HepG2 (cell line): ENCODE measurements around the gene AFF1. TPM values are rescaled to one million over a fixed set of nuclear protein-coding genes. Genes with fewer than 3 reads are reported as not detected.
A peak's percentile ranks its signal among the peaks of the same experiment; 100 is the strongest.

ENCODE experiments used
- BHLHE40 ChIP-seq: IDR thresholded peaks from 2 replicates; pipeline ENCODE4 v1.6.1; 2011; ENCODE audit warnings: low read length, improper control_type of control experiment
- CBFB ChIP-seq: sonication (generic); formaldehyde crosslinking; IDR thresholded peaks from 2 replicates; pipeline ENCODE4 v1.4.0; 2020; ENCODE audit warnings: missing genetic modification reagents
- IRF9 ChIP-seq: sonication (generic); formaldehyde crosslinking; IDR thresholded peaks from 2 replicates; pipeline ENCODE4 v1.8.0; 2022; ENCODE audit warnings: missing genetic modification reagents, mild to moderate bottlenecking, borderline replicate concordance
- JUNB ChIP-seq: sonication (generic); formaldehyde crosslinking; IDR thresholded peaks from 2 replicates; pipeline ENCODE4 v1.8.0; 2022; ENCODE audit warnings: missing genetic modification reagents, mild to moderate bottlenecking, borderline replicate concordance
- KLF12 ChIP-seq: sonication (generic); formaldehyde crosslinking; IDR thresholded peaks from 2 replicates; pipeline ENCODE4 v1.4.0; 2020; ENCODE audit warnings: missing genetic modification reagents, borderline replicate concordance
- NCOA5 ChIP-seq: sonication (generic); formaldehyde crosslinking; IDR thresholded peaks from 2 replicates; pipeline ENCODE4 v1.4.0; 2020; ENCODE audit warnings: missing genetic modification reagents
- PBX3 ChIP-seq: sonication (generic); formaldehyde crosslinking; IDR thresholded peaks from 2 replicates; pipeline ENCODE4 v1.8.1; 2023; ENCODE audit warnings: missing genetic modification reagents, inconsistent platforms, borderline replicate concordance
- RFX5 ChIP-seq: IDR thresholded peaks from 2 replicates; pipeline ENCODE4 v1.6.1; 2011; ENCODE audit warnings: low read depth, low read length, improper control_type of control experiment
- RXRB ChIP-seq: IDR thresholded peaks from 2 replicates; pipeline ENCODE4 v1.6.1; 2016; ENCODE audit warnings: borderline replicate concordance, missing genetic modification reagents, missing compliant biosample characterization
- ZGPAT ChIP-seq: IDR thresholded peaks from 2 replicates; pipeline ENCODE4 v1.6.1; 2016; ENCODE audit warnings: mild to moderate bottlenecking
- ZMYM3 ChIP-seq: sonication (generic); formaldehyde crosslinking; IDR thresholded peaks from 2 replicates; pipeline ENCODE4 v1.5.1; 2020; ENCODE audit warnings: mild to moderate bottlenecking, missing genetic modification reagents
- ZNF12 ChIP-seq: sonication (generic); formaldehyde crosslinking; IDR thresholded peaks from 2 replicates; pipeline ENCODE4 v1.5.0; 2020; ENCODE audit warnings: missing genetic modification reagents
- polyA plus RNA-seq, 8 experiments: library from polyadenylated mRNA; depleted of rRNA in 3 of 8; stranded (reverse) in 7 of 8; unstranded in 1 of 8; fragments of >200 nt; fragmentation: Illumina TruSeq in 4 of 8; extraction: Trizol in 4 of 8; gene quantifications; 2 replicates each; pipeline versions ENCODE4 v1.2.1 to v1.2.3, GENCODE V29; 2011 to 2016; ENCODE audit warnings: low read depth in 4 of 8, missing spikeins in 1 of 8, mixed read lengths in 1 of 8; ENCODE audit not compliant: insufficient read depth in 1 of 8
- total RNA-seq, 5 experiments: library from RNA; depleted of rRNA; stranded (reverse); fragments of >200 nt; fragmentation: Illumina TruSeq; extraction: Trizol; gene quantifications; 2 replicates each; pipeline ENCODE4 v1.2.3, GENCODE V29; 2016; ENCODE audit warnings: low read depth in 1 of 5
- TF ChIP-seq, protein P1 (sequence below): sonication (generic); formaldehyde crosslinking; IDR thresholded peaks from 2 replicates; pipeline ENCODE4 v1.4.0; 2020; ENCODE audit warnings: missing genetic modification reagents, borderline replicate concordance
- TF ChIP-seq, protein P2 (sequence below): sonication (generic); formaldehyde crosslinking; IDR thresholded peaks from 2 replicates; pipeline ENCODE4 v1.5.0; 2020; ENCODE audit warnings: mild to moderate bottlenecking, missing genetic modification reagents, borderline replicate concordance

AFF1 gene
- total and polyA plus RNA-seq, 2 of the 13 experiments (the other 11 are each of a cell fraction or from before 2014, with no cell fraction given) = 15.5 to 15.9 TPM

GRCh38 chr4:87006676-87007527 is 72.1 kb downstream of the AFF1 start (continued):
- peak; percentile 80 for TF ChIP-seq RFX5
- no peak for TF ChIP-seq ZNF12 (CRISPR knock-in tag)
- TF ChIP-seq KLF12 = 0 out of 2 replicates have a peak, but pooled peaks have one; percentile 40
- TF ChIP-seq ZGPAT (CRISPR knock-in tag) = peak; percentile 88; the same call in 1 of the 2 replicates
- TF ChIP-seq PBX3 (CRISPR knock-in tag) = 0 out of 2 replicates have a peak, but pooled peaks have one; percentile 11
- TF ChIP-seq, protein P1, sequence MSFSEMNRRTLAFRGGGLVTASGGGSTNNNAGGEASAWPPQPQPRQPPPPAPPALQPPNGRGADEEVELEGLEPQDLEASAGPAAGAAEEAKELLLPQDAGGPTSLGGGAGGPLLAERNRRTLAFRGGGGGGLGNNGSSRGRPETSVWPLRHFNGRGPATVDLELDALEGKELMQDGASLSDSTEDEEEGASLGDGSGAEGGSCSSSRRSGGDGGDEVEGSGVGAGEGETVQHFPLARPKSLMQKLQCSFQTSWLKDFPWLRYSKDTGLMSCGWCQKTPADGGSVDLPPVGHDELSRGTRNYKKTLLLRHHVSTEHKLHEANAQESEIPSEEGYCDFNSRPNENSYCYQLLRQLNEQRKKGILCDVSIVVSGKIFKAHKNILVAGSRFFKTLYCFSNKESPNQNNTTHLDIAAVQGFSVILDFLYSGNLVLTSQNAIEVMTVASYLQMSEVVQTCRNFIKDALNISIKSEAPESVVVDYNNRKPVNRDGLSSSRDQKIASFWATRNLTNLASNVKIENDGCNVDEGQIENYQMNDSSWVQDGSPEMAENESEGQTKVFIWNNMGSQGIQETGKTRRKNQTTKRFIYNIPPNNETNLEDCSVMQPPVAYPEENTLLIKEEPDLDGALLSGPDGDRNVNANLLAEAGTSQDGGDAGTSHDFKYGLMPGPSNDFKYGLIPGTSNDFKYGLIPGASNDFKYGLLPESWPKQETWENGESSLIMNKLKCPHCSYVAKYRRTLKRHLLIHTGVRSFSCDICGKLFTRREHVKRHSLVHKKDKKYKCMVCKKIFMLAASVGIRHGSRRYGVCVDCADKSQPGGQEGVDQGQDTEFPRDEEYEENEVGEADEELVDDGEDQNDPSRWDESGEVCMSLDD (CRISPR knock-in tag) = no peak
- TF ChIP-seq JUNB = peak; percentile 13; the same call in 1 of the 2 replicates
- TF ChIP-seq CBFB (CRISPR knock-in tag) = peak; percentile 45; the same call in 1 of the 2 replicates
- peak; percentile 74; the same call in 1 of the 2 replicates for TF ChIP-seq IRF9 (CRISPR knock-in tag)
- peak; percentile 90 for TF ChIP-seq BHLHE40
- no peak for TF ChIP-seq NCOA5 (CRISPR knock-in tag)
- no peak for TF ChIP-seq ZMYM3
- TF ChIP-seq, protein P2, sequence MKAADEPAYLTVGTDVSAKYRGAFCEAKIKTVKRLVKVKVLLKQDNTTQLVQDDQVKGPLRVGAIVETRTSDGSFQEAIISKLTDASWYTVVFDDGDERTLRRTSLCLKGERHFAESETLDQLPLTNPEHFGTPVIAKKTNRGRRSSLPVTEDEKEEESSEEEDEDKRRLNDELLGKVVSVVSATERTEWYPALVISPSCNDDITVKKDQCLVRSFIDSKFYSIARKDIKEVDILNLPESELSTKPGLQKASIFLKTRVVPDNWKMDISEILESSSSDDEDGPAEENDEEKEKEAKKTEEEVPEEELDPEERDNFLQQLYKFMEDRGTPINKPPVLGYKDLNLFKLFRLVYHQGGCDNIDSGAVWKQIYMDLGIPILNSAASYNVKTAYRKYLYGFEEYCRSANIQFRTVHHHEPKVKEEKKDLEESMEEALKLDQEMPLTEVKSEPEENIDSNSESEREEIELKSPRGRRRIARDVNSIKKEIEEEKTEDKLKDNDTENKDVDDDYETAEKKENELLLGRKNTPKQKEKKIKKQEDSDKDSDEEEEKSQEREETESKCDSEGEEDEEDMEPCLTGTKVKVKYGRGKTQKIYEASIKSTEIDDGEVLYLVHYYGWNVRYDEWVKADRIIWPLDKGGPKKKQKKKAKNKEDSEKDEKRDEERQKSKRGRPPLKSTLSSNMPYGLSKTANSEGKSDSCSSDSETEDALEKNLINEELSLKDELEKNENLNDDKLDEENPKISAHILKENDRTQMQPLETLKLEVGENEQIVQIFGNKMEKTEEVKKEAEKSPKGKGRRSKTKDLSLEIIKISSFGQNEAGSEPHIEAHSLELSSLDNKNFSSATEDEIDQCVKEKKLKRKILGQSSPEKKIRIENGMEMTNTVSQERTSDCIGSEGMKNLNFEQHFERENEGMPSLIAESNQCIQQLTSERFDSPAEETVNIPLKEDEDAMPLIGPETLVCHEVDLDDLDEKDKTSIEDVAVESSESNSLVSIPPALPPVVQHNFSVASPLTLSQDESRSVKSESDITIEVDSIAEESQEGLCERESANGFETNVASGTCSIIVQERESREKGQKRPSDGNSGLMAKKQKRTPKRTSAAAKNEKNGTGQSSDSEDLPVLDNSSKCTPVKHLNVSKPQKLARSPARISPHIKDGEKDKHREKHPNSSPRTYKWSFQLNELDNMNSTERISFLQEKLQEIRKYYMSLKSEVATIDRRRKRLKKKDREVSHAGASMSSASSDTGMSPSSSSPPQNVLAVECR (CRISPR knock-in tag) = peak; percentile 81
- TF ChIP-seq RXRB (CRISPR knock-in tag) = peak; percentile 63; the same call in 1 of the 2 replicates
